DMS 273 (cell line): Measurements from ENCODE around the gene ARHGAP8.
A peak's percentile ranks its signal among the peaks of the same experiment; 100 is the strongest.

Experiments
- DNase-seq: peaks from one replicate; lab custom pipeline; 2025; ENCODE audit not compliant: unreplicated experiment; lab: John Stamatoyannopoulos, UW

Gene ARHGAP8

DNA sequence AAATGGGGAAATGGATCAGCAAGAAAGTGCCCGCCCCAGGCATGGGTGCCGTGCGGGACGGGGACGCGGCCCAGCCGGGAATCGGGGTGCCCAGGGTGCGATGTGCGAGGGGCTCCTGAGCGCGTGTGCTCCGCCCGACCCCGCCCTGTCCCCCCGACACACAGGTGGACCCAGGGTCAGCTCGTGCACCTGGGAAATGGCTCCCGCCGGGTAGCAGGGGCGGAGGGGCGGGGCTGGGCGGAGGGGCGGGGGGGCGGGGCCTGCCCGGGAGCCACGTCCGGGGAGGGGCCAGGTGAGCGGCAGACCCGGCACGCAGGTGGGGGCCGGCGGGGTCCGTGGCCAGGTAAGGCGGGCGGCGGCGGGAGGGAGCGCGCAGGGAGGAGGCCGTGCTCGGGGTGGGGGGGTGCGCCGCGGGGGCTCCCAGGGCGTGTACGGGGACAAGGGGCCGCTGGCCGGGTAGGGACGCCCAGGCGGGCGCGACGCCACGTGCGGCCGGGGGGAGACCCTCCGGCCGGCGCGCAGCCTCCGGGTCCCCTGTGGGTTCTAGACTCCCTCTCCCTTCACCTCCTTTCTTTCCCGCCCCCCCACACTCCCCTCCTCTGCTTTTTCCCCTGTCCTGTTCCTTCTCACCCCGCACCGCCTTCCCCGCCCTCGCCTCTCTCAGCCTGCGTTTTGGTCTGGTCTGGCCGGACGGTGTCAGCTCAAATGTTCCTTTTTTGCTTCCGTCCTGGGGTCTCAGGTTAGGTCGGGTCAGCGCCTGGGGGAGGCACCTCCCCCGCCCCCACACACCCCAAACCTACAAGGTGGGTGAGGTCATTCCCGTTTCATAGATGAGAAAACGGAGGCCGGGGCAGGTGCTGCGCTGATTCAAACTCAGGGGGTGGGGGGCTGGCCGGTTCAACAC, at the start of gene ARHGAP8:
Gene ARHGAP8 (plus strand): TSS at position 291 of the 904 bp plus-strand sequence. CDS start 33,953 bp downstream, outside the sequence.
- peak; percentile 30 for DNase-seq

DNA sequence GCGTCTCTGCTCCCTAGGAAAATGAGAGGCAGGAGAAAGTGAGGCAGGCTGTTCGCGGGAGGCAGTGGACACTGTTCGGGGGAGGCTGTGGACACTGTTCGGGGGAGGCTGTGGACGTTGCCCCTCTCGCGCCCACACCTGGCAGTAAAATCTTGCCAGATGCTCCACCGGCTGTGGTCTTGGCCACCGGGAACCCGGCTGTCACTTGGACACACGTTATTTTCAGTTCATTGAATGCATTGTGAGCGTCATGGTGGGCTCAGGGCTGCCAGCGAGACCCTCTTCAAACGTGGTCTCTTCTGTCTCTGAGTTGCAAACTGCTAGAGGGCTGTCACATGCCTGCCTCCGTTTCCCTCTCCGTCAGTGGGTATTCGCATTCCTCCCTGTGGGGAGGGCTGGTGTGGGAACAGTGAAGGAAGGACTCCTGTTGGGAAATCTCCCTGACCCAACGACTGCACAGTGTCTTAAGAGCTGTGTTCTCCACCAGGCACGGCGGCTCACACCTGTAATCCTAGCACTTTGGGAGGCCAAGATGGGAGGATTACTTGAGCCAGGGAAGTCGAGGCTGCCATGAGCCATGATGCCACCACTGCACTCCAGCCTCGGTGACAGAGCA, 49.0 kb upstream of the ARHGAP8 start:
- no peak for DNase-seq

- DNase-seq = no peak
Measured at GRCh38 chr22:44704159-44705021, 48.0 kb upstream of the ARHGAP8 start.

- DNase-seq = no peak
Measured at GRCh38 chr22:44705022-44705297, 47.4 kb upstream of the ARHGAP8 start.

DNA sequence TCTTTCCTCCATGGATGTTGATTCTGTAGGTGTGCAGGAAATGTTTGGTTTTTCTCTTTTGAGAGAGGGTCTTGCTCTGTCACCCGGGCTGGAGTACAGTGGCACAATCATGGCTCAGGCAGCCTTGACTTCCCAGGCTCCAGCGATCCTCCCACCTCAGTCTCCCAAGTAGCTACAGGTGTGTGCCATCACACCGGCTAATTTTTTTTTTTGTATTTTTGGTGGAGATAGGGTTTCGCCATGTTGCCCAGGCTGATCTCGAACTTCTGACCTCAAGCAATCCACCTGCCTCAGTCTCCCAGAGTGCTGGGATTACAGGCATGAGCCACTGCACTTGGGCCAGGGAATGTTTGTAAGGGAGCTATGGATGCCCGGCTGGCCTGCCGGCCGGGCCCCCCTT, 45.9 kb upstream of the ARHGAP8 start:
- no peak for DNase-seq

- DNase-seq = no peak
Measured at GRCh38 chr22:44707178-44707577, 45.2 kb upstream of the ARHGAP8 start.

GRCh38 chr22:44707752-44708151, 44.6 kb upstream of the ARHGAP8 start:
- no peak for DNase-seq

- no peak for DNase-seq
Measured at GRCh38 chr22:44709881-44710392, 42.4 kb upstream of the ARHGAP8 start.

DNA sequence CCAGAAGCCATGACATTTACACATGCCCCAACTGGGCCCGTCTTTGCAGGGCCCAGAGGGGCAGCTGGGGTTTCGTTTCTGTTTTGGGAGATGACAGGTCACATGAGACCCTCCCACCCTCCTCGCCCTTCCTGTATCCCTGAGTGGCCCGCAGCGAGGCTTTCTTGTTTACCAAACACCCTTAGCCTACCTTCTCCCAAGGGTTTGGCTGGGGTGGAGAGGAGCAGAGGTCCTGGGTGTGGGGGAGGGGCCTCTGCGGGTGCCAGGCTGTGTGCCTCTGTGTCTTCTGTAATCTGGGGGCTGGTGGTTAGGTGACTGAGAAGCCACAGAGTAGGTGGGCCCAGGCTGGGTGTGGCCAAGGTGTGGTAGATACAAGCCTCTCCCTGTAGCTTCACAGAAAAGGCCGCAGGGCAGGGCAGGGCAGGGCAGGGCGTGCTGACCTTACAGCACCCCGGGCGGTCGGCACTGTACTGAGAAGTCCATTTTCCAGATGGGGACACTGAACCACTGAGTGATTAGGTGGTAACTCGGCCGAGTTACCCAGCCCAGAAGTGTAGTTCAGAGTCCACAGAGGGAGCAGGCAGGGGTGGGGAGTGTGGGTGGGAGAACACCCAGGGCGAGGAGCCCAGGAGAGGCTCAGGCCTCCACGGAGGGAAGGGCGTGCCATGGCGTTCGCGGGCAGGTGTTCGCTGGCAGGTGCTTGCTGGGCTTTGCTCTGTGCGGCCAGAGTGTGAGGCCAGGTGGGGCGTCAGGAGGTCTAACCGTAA, 41.7 kb upstream of the ARHGAP8 start:
- DNase-seq = no peak

- no peak for DNase-seq
Measured at GRCh38 chr22:44711241-44711560, 41.2 kb upstream of the ARHGAP8 start.

- DNase-seq = peak; percentile 79
Measured at GRCh38 chr22:44711690-44712555, 40.5 kb upstream of the ARHGAP8 start.

DNA sequence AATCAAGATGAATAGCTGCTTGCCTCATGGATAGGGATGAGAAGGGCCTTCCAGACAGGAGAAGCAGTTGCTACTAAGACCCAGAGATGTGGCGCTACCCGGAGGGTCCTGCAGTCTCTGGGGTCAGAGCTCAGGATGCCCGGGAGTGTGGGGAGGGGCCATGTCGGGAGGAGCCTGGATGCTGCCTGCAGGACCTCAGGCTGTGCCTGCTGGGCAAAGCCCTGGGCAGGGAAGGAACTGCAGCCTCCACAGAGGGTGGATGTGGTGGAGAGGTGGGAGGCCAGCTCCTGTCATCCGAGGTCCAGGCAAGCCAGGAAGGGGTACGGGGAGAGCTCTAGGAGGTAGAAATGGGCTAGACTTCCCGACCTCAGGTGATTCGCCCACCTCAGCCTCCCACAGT, 39.4 kb upstream of the ARHGAP8 start:
- DNase-seq = no peak

- DNase-seq = no peak
Measured at GRCh38 chr22:44714703-44715350, 37.5 kb upstream of the ARHGAP8 start.

GRCh38 chr22:44718418-44718817, 34.0 kb upstream of the ARHGAP8 start:
- DNase-seq = no peak

GRCh38 chr22:44719586-44720368, 32.6 kb upstream of the ARHGAP8 start:
- DNase-seq = peak; percentile 48

DNA sequence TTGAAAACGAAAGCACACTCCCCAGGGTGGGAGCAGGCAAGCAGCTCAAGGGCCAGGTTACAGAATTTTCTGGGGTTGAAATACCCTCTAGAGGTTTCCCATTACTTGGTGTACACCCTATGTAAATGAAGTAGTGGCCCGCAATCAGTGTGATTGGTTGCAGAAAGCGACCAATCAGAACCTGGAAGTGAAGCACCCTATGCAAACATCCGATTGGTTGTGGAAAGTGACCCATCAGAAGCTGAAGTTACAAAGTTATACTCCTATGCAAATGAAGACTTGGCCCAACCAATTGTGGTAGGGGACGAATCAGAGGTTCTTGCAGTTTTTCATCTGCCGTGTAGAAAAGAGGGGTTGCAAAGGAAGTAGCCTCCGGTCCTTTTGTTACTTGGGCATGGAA, 31.2 kb upstream of the ARHGAP8 start:
- DNase-seq = peak; percentile 29

DNA sequence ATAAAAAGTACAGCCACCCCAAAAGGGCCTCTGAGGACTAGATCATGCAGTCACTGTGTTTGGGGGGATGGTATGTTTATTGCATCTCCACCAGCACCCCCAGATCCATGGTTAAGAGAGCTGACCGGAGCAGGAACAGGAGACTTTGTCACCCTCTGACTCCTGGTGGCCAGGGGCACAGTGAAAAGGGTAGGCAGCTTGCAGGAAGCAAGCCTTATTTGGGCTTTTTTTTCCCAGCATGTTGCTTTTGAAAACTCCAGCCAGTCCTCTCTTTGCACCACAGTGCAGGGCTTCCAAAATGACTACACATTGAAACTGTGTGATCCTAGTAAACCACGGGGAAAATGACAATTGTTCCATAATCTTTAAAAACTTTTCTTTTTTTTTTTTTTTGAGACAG, 29.8 kb upstream of the ARHGAP8 start:
- DNase-seq = no peak

GRCh38 chr22:44723801-44724200, 28.6 kb upstream of the ARHGAP8 start:
- DNase-seq = peak; percentile 56

DNA sequence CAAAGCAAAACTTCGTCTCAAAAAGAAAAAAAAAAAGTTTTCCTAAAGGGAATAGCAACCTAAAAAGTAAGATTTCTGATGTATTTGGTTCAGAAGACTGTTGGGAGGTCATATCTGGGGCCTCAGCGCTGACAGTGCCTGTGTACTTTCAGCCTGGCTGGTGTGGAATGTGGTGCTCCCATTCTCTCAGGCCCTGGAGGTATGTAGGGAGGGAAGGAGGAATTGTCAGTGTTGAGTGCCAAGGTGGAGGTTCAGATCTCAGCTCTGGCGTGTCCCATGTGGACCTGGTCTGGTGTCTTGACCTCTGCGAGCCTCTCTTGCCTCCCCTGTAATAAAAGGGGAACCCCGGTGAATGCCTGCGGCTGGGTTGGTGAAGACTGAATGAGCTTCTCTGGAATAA, 28.0 kb upstream of the ARHGAP8 start:
- no peak for DNase-seq
